IMR-90 (cell line): ENCODE results near the gene RNF166. TPM values are rescaled to one million over a fixed set of nuclear protein-coding genes. Genes with fewer than 3 reads are reported as not detected.

Experiments used
- ATAC-seq: fragments of 200-7000 bp; cut with Tn5 transposase; 2 replicates; pipeline ENCODE4 v1.9.1; 2020; ENCODE audit warnings: low read depth, mild to moderate bottlenecking, moderate library complexity
- BruUV-seq: library from RNA; stranded (reverse); fragments of 400-500 nt; replicated peaks from 2 replicates; lab custom pipeline; 2021; lab: Mats Ljungman, UMichigan
- CTCF ChIA-PET: fragments of 300-600 bp; formaldehyde crosslinking; extraction: SDS; loops from one replicate; lab custom pipeline; 2021; ENCODE audit warnings: antibody characterized with exemption; lab: Yijun Ruan, JAX
- POLR2A ChIA-PET: fragments of 300-600 bp; sonication (Branson Sonifier 250); formaldehyde crosslinking; loops from one replicate; lab custom pipeline; 2022; ENCODE audit warnings: antibody characterized with exemption; ENCODE audit not compliant: unreplicated experiment; lab: Charles Lee
- DNase-seq: peaks from one replicate; pipeline ENCODE4 v3.0.0; 2013
- H2AFZ ChIP-seq: replicated peaks from 2 replicates; pipeline ENCODE3; 2013; ENCODE audit warnings: low read length, mild to moderate bottlenecking; ENCODE audit not compliant: poor library complexity
- H2AK5ac ChIP-seq: 2 replicates; pipeline ENCODE4 v1.6.1; 2013; ENCODE audit warnings: low read depth, low read length, inconsistent platforms
- H2AK9ac ChIP-seq: replicated peaks from 2 replicates; pipeline ENCODE3; 2013; ENCODE audit warnings: mild to moderate bottlenecking, low read depth, low read length, moderate library complexity; ENCODE audit not compliant: poor library complexity
- H2BK120ac ChIP-seq: 2 replicates; pipeline ENCODE4 v1.6.1; 2013; ENCODE audit warnings: low read depth, low read length, inconsistent platforms
- H2BK15ac ChIP-seq: 3 replicates; pipeline ENCODE4 v1.6.1; 2013; ENCODE audit warnings: low read depth, low read length, inconsistent platforms
- H2BK20ac ChIP-seq: 2 replicates; pipeline ENCODE4 v1.6.1; 2013; ENCODE audit warnings: low read depth, mild to moderate bottlenecking, inconsistent platforms, low read length, moderate library complexity
- H2BK5ac ChIP-seq: 2 replicates; pipeline ENCODE4 v1.6.1; 2013; ENCODE audit warnings: mild to moderate bottlenecking, low read depth, low read length, inconsistent platforms; ENCODE audit not compliant: poor library complexity, severe bottlenecking
- H3K14ac ChIP-seq: replicated peaks from 2 replicates; pipeline ENCODE4 v1.6.1; 2013; ENCODE audit warnings: low read depth, low read length, inconsistent platforms
- H3K18ac ChIP-seq: 2 replicates; pipeline ENCODE4 v1.6.1; 2013; ENCODE audit warnings: low read depth, low read length, control low read depth
- H3K23ac ChIP-seq: 2 replicates; pipeline ENCODE4 v1.6.1; 2013; ENCODE audit warnings: low read depth, low read length, inconsistent platforms
- H3K27ac ChIP-seq: 2 replicates; pipeline ENCODE4 v1.5.1; 2013; ENCODE audit warnings: mild to moderate bottlenecking, control low read depth, low read length; ENCODE audit not compliant: insufficient read depth
- H3K27me3 ChIP-seq: 2 replicates; pipeline ENCODE4 v1.6.1; 2013; ENCODE audit warnings: low read length; ENCODE audit not compliant: control insufficient read depth, insufficient read depth
- H3K36me3 ChIP-seq: 2 replicates; pipeline ENCODE4 v1.6.1; 2013; ENCODE audit warnings: low read length, mixed read lengths; ENCODE audit not compliant: control insufficient read depth, insufficient read depth
- H3K4ac ChIP-seq: 2 replicates; pipeline ENCODE4 v1.6.1; 2013; ENCODE audit warnings: low read depth, low read length, inconsistent platforms
- H3K4me1 ChIP-seq: 2 replicates; pipeline ENCODE4 v1.6.1; 2013; ENCODE audit warnings: low read length, mixed read lengths; ENCODE audit not compliant: control insufficient read depth, insufficient read depth
- H3K4me2 ChIP-seq: 2 replicates; pipeline ENCODE4 v1.6.1; 2013; ENCODE audit warnings: low read depth, mild to moderate bottlenecking, control low read depth, low read length, moderate library complexity
- H3K4me3 ChIP-seq: 2 replicates; pipeline ENCODE4 v1.5.1; 2013; ENCODE audit warnings: low read depth, mild to moderate bottlenecking, control low read depth, low read length, moderate library complexity; ENCODE audit not compliant: insufficient read depth
- H3K56ac ChIP-seq: 2 replicates; pipeline ENCODE4 v1.6.1; 2013; ENCODE audit warnings: low read length, inconsistent platforms; ENCODE audit not compliant: insufficient read depth; ENCODE audit errors: extremely low read depth
- H3K79me1 ChIP-seq, 2 experiments: 2 replicates each; pipeline ENCODE4 v1.6.1; 2013; ENCODE audit warnings: low read length in 2 of 2, inconsistent platforms in 1 of 2, low read depth in 1 of 2
- H3K9ac ChIP-seq: 2 replicates; pipeline ENCODE4 v1.6.1; 2013; ENCODE audit warnings: low read depth, low read length, control low read depth
- H3K9me1 ChIP-seq: 2 replicates; pipeline ENCODE4 v1.6.1; 2013; ENCODE audit warnings: low read length, inconsistent platforms; ENCODE audit not compliant: insufficient read depth
- H3K9me3 ChIP-seq: 2 replicates; pipeline ENCODE4 v1.6.1; 2013; ENCODE audit warnings: low read length; ENCODE audit not compliant: control insufficient read depth, insufficient read depth
- H4K20me1 ChIP-seq: 2 replicates; pipeline ENCODE4 v1.6.1; 2013; ENCODE audit warnings: low read length, inconsistent platforms; ENCODE audit not compliant: insufficient read depth
- H4K5ac ChIP-seq: 2 replicates; pipeline ENCODE4 v1.6.1; 2013; ENCODE audit warnings: mild to moderate bottlenecking, low read depth, low read length, control low read depth
- H4K8ac ChIP-seq, 2 experiments: 2 replicates each; pipeline ENCODE4 v1.6.1; 2013; ENCODE audit warnings: low read depth in 2 of 2, low read length in 2 of 2, control low read depth in 1 of 2, inconsistent platforms in 1 of 2
- H4K91ac ChIP-seq: 2 replicates; pipeline ENCODE4 v1.6.1; 2013; ENCODE audit warnings: low read depth, low read length, inconsistent platforms; ENCODE audit not compliant: insufficient read depth
- CEBPB ChIP-seq: IDR thresholded peaks from 2 replicates; pipeline ENCODE4 v1.6.1; 2012; ENCODE audit warnings: low read depth, low read length, improper control_type of control experiment
- ELK1 ChIP-seq: fragments of 150-350 bp; IDR thresholded peaks from 2 replicates; pipeline ENCODE4 v1.6.1; 2016; ENCODE audit warnings: low read depth, mild to moderate bottlenecking, low read length, moderate library complexity, borderline replicate concordance
- FOS ChIP-seq: fragments of 150-350 bp; IDR thresholded peaks from 2 replicates; pipeline ENCODE4 v1.6.1; 2016; ENCODE audit warnings: low read depth, low read length
- MAFK ChIP-seq: IDR thresholded peaks from 2 replicates; pipeline ENCODE4 v1.6.1; 2012; ENCODE audit warnings: low read depth, low read length, improper control_type of control experiment
- POLR2A ChIP-seq: IDR thresholded peaks from 2 replicates; pipeline ENCODE4 v1.6.1; 2012; ENCODE audit warnings: mild to moderate bottlenecking, low read depth, low read length
- RAD21 ChIP-seq: IDR thresholded peaks from 2 replicates; pipeline ENCODE4 v1.6.1; 2012; ENCODE audit warnings: low read length, improper control_type of control experiment
- RCOR1 ChIP-seq: IDR thresholded peaks from 2 replicates; pipeline ENCODE4 v1.6.1; 2012; ENCODE audit warnings: mild to moderate bottlenecking, low read length, improper control_type of control experiment; ENCODE audit not compliant: insufficient replicate concordance
- WGBS, 2 experiments: methylation state at CpG; one replicate each; pipeline versions ENCODE4 v1.1.5 to v1.1.7; 2013; ENCODE audit warnings: missing lambda C conversion rate in 2 of 2; ENCODE audit not compliant: insufficient read length in 1 of 2; ENCODE audit errors: extremely low coverage in 2 of 2; 5-methylcytosine and 5-hydroxymethylcytosine counted together
- dilution Hi-C: fragments of 300-500 bp; cut with HindIII; formaldehyde crosslinking; loops from one replicate; pipeline ENCODE4 v1.14.3; 2018; ENCODE audit warnings: low sequenced_read_pairs; ENCODE audit not compliant: unreplicated experiment
- in situ Hi-C: fragments of 300-500 bp; cut with MboI; formaldehyde crosslinking; loops from 3 replicates; pipeline ENCODE4 v1.14.3; 2019; ENCODE audit warnings: low sequenced_read_pairs, inconsistent platforms, mixed read lengths
- intact Hi-C: fragments of 100-400 bp; cut with micrococcal nuclease; formaldehyde crosslinking; loops from 2 replicates; pipeline ENCODE4 v1.10.0; 2022
- polyA plus RNA-seq, 3 experiments: library from polyadenylated mRNA; depleted of rRNA; stranded (reverse); fragments of >200 nt; gene quantifications; 2 replicates each; pipeline ENCODE4 v1.2.3, GENCODE V29; 2012; ENCODE audit warnings: low replicate concordance in 1 of 3
- total RNA-seq: library from RNA; depleted of rRNA; stranded (reverse); fragments of >200 nt; gene quantifications from 2 replicates; pipeline ENCODE4 v1.2.3, GENCODE V29; 2012

The RNF166 gene
- total and polyA plus RNA-seq, 2 of the 4 experiments (the other 2 are of a cell fraction), result 8.1 to 17.4 TPM

GRCh38 chr16:88727871-88728270 lies 21.7 kb upstream of the RNF166 start (continued):
- no peak for TF ChIP-seq ELK1

GRCh38 chr16:88726981-88727380 lies 20.8 kb upstream of the RNF166 start:
- no peaks in the 10 kb centered on the region; the same call in 1 of the 2 replicates for H3K9me1 ChIP-seq
- H3K79me1 ChIP-seq, result peaks cover 0 to 22% of the 10 kb centered on the region in 2 experiments; a peak in 2 of 4 replicates
- no peaks in the 10 kb centered on the region for H3K9me3 ChIP-seq
- H2BK120ac ChIP-seq, result no peak overlapping the region
- H2BK15ac ChIP-seq, result no peak overlapping the region
- peaks cover 78% of the 10 kb centered on the region for H3K36me3 ChIP-seq
- no peak overlapping the region for H3K4ac ChIP-seq
- no peak overlapping the region for H2AFZ ChIP-seq
- no peak overlapping the region for H2BK5ac ChIP-seq
- H3K14ac ChIP-seq, result no peak overlapping the region
- peaks cover 15% of the 10 kb centered on the region for H4K20me1 ChIP-seq
- intact Hi-C loops, result no loop called here
- no peak overlapping the region for H3K27ac ChIP-seq
- H3K4me2 ChIP-seq, result no peak overlapping the region
- DNase-seq (no peak), ATAC-seq (no peak)
- dilution Hi-C loops, result no loop called here
- no peak overlapping the region for H3K4me3 ChIP-seq
- H3K4me1 ChIP-seq, result no peaks in the 10 kb centered on the region
- H4K8ac ChIP-seq, result no peak overlapping the region
- no peak overlapping the region for H2BK20ac ChIP-seq
- no peak overlapping the region for H2AK9ac ChIP-seq
- 96% methylated on average over 5 of the region's 28 CpGs; no CpG with 5 or more reads in 1 of the 2 experiments for WGBS, 2 experiments
- no peak overlapping the region for H3K23ac ChIP-seq
- in situ Hi-C loops, result no loop called here
- H3K27me3 ChIP-seq, result no peaks in the 10 kb centered on the region
- H4K91ac ChIP-seq, result no peak overlapping the region
- H3K18ac ChIP-seq, result no peak overlapping the region
- no peak overlapping the region for H4K5ac ChIP-seq
- CTCF ChIA-PET, result no interaction called here
- TF ChIP-seq FOS (no peak), POLR2A (no peak), RAD21 (no peak), MAFK (no peak), CEBPB (no peak), RCOR1 (no peak)
- H2AK5ac ChIP-seq, result no peak overlapping the region
- no peak overlapping the region for H3K9ac ChIP-seq
- no peak overlapping the region for H3K56ac ChIP-seq
- POLR2A ChIA-PET, result no interaction called here
- no TSS peak for BruUV-seq
